CD4-positive, alpha-beta T cell treated with Interleukin-6 at 100 ng/mL for 8 hours (primary cell): Measurements from ENCODE around the gene KCNQ1.

Experiments used
- DNase-seq: peaks from one replicate; pipeline ENCODE4 v3.0.0-alpha.2; 2020; ENCODE audit warnings: mixed read lengths, low spot score

Gene KCNQ1

DNA sequence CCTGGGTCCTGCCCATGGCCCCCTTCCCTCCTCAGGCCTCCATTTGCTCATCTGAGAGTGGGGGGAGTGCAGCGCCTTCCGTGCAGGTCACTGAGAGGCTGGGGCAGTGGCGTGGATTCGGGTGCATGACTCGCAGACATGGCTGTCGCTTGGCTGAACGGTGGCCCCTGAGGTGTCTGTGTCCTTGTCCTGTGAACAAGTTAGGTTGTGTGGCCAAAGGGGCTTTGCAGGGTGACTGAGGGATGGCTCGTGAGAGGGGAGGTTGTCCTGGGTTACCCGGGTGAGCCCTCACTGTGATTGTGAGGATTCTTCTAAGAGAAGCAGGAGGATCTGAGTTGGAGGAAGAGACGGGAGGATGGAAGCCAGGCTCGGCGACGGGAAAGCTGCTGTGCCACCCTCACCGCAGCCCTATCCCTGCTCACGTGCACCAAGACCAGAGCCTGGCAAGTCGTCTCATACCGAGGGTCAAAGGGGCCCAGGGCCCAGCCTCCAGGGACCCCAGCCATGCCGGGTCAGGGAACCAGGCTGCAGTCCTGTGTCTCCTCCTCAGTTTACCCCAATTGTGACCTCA lies 79.1 kb downstream of the KCNQ1 start:
- no peak for DNase-seq

DNA sequence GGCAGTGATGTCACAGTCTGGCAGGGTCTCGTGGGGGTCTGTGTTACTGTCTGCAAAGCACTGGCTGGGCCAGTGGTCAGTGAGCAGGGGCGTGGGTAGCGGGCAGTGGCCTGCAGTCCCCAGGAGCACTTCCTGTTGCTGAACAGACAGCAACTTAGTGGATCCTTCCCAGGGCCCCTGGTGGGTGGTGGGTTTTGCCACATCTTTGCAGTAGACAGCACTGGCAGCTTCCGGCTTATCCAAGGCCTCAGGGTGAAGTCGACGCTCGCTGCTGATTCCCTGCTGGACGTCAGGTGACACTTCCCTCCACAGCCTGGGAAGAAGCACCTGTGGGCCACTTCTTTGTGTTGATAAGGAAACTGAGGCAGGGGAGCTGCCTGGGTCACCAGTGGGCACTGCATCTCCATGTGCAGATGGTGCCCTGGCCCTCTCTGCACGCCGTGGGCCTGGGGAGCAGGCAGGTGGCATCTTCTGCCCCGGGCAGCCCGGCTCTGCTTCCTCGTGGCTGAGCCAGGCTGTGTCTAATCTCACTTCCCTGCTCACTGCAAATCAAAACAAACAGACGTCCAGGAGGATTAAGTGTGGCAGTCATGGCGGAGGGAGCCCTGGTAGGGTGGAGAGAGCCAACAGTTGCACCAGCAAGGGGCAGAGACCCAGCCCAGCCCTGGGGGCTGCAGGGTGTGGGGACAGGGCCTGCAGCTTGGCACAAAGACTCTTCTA lies 79.8 kb downstream of the KCNQ1 start:
- no peak for DNase-seq

DNA sequence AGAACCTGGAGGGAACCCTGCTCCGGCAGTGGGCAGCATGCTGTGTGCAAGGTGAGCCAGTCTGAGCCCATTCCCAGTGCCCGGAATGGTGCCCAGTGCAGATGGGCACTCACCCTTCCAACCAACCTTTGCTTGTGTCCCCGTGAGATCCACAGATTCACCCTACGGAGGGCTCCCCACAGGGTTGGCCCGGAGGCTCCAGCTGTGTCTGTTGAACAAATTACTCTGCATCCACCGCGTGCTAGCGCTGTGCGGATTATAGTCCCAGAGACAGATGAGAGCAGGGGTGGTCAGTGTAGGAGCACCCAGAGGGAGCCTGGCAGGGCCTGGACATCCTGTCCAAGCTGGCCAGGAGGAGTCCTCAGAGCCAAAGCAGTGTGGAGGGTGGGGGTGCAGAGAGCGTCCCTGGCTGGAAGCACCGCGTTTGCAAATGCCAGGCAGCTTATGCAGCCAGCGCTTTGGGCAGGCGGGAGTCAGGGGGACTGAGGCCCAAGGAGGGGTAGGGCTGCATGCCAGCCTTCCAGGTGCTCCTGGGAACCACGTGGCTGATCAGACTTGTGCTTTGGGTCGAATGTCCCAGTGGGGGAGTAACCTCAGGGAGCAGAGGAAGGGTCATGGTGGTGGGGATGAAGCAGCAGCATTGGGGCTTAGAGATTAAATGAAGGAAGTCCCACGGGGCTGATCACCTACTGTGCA lies 80.5 kb downstream of the KCNQ1 start:
- DNase-seq: no peak

DNA sequence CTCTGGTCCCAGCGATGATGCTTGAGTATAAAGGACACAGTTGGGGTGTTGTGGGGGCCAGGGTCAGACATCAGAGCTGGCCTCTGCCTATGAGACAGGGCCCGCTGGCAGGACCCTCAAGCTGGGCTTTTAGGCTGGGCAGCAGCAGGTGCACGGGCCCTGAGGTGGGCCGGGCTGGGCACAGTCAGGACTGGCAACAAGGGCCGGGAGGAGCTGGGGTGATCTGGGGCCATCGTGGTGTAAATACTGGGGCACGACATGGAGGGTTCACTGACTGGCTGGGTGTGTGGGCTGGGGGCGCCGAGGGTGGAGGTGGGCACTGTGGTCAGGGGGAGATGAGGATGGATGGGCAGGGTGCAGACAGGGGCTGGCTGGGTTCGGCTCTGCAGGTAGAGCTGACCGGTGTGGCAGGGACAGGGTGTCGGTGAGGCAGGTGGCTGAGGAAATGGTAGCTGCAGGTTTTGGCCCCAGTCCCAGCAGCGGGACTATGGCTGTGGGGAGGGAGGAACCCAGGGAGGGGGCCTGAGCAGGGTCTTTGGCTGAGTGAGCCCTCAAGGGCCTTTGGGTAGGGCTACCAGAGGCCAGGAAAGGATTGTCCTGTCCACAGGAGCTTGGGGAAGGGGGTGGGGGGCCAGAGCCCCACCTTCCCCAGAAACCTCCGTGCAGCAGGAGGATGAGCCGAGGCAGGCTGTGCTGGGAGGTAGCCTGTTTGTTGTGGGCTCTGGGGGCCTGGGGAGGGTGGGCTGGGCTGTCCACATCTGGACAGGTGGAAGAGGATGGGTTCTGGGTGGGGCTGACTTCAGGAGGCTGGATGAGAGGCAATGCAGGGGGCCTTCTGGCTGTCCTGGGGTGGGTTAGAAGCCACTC lies 81.4 kb downstream of the KCNQ1 start:
- no peak for DNase-seq

DNA sequence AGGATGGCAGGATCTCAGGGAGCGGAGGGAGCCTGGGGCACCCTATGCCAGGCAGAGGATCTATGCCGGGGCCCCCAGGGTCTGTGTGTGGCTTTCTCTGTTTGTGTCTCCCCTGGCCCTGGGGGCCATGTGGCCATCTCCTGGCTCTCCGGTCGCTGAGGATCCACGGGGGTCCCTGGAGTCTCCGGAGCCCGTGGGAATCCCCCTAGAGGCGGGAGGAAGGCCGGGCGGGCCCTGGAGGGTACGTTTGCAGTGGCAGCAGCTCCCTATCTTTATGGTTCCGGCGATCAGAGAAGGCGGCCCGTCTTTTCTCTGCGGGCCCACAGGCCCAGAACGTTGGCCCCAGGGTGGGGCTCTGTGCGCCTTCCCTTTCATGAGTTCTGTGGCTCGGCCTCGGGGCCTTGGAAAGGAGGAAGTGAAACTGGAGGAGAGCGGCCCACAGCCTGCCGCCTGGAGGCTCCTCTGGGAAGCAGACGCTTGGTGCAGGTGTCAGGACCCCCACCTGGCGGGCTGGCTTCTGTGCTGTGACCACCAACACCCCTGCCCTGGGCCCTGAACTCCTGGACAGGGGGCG lies 82.1 kb downstream of the KCNQ1 start:
- DNase-seq: no peak

DNA sequence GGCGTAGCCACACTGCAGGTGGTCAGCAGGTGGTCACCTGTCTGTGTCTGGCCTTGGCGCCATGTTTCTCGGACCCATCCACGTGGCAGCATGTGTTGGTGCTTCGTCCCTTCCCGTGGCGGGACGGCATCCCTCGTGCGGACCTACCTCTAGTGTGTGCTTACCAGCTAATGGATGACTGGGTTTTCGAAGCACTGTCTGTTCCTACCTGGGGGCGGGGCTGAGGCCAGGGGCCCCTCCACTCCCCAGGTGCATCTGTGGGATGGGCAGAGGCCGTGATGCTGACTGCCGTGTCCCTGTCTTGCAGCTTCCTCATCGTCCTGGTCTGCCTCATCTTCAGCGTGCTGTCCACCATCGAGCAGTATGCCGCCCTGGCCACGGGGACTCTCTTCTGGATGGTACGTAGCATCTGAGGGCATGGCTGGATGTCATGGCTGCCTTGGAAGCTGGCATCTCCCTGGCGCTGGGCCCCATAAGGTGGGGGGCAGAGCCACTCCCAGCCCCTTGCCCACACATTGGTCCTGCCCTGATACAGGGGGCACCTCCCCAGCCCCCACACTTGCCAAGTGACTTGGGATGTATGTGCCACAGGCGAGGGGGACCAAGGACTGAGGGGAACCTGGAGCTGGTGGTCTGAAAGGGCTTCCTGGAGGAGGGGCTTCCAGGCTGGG lies 82.9 kb downstream of the KCNQ1 start:
- no peak for DNase-seq

DNA sequence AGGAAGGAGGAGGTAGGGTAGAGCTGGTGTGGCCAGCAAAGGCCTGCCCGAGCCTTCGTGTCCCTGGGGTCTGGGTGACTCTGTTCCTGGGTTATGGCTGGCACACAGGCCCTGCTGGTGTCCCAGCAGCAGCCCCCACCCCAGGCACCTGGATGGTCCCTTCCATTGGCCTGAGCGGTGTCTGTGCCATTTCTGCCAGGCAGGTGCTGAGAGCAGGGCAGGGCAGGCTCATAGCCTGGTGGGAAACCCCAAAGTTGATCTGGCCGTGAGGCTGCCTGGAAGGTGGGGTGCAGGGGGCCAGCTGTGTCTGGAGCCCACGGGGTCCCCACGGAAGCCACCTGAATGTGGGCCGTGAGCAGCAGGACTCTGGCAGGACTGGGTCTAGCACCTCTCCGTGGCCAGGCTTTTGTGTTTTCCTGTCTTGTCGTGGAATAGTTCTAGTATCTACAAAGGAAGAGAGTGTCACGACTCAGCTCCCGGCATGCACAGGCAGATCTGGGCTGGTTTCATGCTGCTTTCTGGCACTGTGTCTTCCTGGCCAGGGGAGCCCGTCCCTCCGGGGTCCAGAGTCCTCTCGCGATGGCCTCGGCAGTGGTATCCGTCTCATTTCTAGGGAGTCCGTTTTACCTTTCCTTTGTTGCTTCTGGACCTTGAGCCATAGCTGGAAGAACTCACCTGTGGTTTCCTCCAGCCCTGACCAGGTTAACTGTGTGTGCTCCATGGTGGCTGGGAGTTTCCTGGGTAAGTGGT lies 83.7 kb downstream of the KCNQ1 start:
- DNase-seq: no peak

DNA sequence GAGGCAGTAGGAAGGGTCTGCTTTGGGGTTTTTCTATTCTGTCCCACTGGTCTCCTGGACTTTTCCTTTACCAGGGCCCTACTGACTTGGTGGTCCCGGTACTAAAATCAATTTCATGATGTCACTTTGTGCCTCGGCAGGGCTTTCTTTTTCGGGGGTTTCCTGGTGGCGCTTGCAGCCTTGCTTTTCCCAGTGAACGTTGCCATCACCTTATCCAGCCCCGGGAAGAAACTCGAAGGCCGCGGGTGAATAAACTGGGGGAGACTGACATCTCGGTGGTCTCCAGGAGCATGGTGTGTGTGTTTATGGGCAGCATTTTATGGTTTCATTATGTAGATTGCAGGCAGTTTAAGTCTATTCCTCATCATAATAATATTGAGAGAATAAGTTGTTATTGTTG lies 84.4 kb downstream of the KCNQ1 start:
- no peak for DNase-seq

DNA sequence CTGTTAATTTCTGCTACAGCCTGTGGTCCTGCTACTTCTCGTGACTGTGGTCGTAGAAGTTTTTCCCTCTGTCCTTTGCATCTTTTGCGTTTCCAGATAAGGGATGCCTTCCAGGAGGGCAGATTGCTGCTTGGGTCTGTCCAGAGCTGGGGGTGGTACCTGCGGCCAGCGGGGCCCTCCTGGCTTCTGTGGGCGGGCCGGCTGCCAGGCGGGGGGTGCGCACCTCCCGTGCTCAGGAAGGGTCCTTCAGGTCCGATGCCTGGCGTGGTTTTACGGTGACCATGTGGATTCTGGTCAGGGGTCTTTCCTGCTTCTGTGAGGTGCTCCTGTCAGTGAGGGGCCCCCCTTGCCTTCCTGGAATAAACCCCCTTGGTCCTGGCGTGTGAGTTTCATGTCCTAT lies 84.8 kb downstream of the KCNQ1 start:
- no peak for DNase-seq

DNA sequence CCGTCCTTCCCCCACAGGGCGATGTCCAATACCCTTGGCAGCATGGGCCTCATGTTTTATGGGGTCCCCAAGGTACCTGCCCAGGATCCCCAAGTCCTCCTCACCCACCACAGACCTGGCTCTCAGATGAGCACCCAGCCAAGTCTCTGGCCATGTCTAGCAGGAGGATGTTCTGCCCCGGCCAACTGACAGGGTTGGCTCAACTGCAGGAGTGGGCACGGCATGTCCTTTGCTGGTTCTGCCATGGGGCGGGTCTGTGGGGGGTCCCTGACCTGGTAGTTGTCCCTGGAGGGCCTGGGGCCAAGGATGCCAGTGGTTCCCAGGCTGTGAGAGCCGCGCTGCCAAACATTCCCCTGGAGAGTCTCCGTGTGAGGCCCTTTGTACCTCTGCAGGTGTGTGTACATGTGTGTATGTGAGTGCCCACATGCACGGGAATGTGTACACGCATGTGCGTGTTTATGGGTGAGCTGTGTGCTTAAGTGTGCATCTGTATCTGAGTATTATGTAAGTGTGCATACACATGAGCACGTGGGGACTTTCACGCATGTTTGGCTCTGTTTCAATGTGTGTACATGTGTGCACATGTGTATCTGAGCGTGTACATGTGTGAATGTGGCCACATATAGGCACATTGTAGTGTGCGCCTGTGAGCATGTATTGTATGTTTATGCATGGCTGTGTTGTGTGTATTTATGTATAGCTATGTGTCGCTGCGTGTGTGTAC lies 85.5 kb downstream of the KCNQ1 start:
- DNase-seq: no peak

DNA sequence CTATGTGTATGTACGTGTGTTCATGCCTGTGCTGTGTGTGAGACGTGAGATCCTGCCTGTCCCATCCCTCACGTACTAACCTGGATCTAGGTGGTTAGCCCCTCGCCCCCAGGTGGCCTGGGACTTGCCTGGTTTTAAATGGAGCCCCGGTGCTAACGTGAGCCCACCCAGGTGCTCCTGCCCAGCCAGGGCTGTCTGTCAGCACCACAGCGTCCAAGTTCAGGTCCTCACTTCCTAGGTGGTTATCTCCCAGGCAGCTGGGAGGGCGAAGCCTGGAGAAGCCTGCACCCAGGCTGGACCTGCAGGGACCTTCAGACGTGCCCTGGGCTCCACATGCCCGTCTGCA lies 86.0 kb downstream of the KCNQ1 start:
- DNase-seq: no peak

DNA sequence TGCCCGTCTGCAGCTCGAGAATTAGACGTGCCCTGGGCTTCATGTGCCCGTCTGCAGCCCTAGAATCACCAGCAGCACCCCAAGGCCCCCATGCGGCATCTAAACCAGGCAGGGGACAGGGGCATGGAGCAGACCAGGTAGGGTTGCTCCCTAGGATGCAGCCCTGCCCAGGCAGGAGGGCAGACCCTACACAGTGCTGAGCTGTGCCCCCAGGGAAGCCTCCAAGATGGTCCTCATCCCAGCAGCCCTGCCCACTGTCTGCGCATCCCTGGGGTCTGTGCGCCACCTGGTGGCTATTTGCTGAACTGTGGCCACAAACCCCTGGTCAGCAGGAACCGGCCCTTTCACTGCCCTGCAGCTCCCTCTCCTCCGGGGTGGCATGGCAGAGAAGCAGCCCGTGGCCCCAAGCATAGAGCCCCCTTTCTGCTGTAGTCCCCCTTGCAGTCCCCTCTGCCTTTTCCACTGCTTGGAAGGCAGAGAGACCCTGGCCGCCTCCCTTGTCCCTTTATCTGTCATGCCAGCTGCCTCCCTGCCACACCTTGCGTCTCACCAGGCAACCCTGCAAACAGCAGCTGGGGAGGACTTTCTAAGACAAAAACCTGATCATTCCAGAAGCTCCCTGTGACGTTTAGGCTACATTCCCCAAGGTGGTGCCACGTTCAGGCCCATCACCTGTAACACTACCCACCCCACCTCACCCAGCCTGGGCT lies 86.6 kb downstream of the KCNQ1 start:
- DNase-seq: peak; percentile 48

DNA sequence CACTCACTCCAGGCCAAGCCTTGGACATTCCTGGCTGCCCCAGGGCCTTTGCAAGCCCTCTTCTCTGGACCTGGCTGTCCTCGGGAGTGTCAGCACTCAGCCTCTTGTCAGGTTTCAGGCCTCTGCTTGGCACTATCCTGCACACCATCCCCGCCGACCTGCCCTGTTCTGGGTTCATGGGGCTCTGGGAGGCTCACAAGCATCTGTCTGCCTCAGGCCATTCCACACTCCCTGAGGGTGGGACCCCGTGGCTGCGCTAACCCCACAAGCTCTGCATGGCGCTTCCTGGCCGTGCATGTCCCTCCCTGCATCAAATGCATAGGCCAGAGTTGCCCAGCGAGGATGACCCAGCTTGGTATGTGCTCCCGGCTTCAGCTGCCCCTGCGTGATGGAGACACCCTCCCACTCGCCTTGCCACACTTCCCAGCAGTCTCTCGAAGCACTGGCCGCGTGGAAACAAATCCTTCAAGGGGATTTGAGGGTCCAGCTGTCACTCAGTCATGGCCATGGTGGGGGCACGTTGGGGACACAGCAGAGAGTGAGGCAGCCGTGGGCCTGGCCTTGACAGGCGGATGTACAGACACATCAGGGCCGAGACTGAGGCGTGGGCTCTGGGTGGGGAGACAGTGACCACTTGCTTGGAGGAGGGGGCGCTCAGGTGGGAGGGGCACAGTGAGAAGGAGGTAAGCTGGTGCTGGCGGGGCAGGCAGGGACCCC lies 87.3 kb downstream of the KCNQ1 start:
- DNase-seq: no peak

DNA sequence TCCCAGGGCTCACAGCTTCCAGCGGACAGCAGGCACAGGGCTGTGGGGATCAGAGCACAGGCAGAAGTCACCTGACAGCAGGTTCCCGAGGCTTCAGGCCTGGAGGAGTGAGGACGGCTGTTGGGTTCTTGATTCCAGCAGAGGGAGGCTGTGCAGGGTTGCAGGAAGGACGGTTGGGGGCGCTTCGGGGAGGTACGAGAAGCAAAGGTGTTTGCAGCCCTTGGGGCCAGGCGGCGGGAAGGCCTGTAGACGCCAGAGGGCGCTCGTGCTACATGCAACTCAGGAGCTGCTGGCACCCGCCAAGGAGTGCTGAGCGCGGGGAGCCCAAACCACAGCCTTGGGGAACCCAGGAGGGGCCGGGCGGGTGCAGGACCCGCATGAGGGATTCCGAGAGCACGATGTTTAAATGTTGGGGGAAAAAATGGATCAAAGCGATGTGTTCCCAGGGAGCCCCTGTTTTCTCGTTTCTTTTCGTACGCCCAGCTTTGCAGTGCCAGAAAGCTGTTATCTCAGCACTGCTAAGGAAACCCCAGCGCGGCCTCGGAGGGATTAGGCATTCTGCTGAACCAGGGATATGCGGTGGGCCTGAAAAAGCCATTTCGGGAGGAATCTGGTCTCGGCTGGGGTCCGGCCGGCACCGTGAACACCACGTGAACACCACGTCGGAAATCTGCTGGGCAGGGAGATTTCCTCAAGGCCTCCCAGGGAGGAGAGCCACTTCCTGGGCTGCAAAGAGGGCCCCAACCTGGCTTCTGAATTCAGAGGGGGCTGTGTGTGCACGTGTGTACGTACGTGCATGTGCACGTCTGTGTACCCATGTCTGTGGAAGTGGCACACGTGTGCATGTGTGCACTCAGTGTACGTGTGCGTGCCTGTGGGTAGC lies 88.1 kb downstream of the KCNQ1 start:
- peak; percentile 91 for DNase-seq

DNA sequence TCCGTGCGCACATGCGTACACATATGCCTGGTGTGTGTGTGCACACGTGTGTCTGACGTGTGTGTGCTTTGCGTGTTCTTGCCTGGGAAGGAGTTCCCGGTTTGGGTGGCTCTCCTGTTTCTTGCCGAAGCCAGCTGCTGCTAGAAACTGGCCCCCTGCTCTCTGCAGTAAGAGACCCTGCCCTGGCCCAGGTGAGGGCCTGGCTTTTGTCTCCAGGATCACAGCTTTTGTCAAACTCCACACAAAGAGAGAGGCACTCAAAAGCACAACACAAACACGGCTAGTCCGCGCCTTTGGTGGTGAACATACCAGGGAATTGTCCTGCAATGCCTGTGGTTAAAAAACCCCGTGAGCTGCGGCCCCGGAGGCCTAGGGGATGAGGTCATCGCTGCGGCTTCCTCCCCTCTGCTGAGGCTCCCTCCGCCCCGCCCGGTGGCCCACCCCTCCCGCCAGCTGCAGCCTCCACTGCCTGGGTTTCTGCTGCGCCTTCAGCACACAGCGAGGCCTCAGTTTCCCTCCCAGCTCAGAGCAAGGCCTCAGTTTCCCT lies 88.9 kb downstream of the KCNQ1 start:
- no peak for DNase-seq

DNA sequence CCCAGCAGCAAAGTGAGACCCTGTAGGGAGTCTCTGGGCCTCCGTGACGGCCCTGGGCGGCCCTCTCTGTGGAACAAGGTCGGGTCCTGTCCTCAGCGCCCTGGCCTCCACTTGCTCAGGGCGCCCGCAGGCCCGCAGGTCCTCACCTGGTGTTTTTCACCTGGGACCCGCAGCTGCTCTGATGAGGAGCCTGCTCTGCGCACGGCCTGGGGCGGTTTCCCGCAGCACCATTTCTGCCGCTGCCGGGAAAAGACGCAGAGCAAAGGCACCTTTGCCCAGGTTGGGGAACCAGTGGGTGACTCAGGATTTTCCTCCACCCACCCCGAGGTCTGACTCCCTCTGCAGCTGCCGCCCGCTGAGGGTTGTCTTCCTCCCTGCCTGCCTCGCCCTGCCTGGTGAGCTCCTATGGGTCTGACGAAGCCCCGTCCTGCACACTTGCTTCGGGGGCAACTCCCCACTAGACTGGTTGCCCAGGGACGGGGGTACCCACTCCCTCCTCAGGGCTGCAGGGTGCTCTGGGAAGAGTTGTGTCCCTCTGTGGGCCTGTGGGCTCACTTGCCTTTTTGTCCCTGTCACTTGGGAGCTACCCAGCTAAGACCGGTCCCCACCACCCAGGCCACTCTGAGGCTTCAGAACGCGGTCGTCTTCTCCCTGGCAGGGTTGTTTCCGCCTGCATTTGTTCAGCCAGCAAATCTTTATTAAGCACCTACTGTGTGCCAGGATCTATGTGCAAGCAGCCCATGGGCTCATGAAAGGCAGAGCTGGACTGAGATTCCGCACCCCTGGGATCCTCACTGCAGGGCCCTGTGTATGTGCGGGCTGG lies 89.5 kb downstream of the KCNQ1 start:
- DNase-seq: no peak
